Hair follicle dermal papilla cell (primary cell): ENCODE measurements around the gene PPP1R37. TPM values are rescaled to one million over a fixed set of nuclear protein-coding genes. Genes with fewer than 3 reads are reported as not detected.

Source experiments
- small RNA-seq: library from RNA; depleted of rRNA; stranded (forward); fragments of <200 nt; gene quantifications from one replicate; pipeline ENCODE3, GENCODE V24; 2012
- total RNA-seq: library from RNA; depleted of rRNA; stranded (reverse); fragments of >200 nt; gene quantifications from 2 replicates; pipeline ENCODE4 v1.2.3, GENCODE V29; 2012

Gene PPP1R37, protein sequence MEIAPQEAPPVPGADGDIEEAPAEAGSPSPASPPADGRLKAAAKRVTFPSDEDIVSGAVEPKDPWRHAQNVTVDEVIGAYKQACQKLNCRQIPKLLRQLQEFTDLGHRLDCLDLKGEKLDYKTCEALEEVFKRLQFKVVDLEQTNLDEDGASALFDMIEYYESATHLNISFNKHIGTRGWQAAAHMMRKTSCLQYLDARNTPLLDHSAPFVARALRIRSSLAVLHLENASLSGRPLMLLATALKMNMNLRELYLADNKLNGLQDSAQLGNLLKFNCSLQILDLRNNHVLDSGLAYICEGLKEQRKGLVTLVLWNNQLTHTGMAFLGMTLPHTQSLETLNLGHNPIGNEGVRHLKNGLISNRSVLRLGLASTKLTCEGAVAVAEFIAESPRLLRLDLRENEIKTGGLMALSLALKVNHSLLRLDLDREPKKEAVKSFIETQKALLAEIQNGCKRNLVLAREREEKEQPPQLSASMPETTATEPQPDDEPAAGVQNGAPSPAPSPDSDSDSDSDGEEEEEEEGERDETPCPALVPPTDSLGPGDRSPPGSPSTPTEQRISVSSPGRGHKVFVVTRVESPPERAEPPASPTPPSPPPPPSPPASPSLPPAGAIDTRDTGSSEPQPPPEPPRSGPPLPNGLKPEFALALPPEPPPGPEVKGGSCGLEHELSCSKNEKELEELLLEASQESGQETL
- total RNA-seq: 42.5 and 51.3 TPM in 2 replicates

DNA sequence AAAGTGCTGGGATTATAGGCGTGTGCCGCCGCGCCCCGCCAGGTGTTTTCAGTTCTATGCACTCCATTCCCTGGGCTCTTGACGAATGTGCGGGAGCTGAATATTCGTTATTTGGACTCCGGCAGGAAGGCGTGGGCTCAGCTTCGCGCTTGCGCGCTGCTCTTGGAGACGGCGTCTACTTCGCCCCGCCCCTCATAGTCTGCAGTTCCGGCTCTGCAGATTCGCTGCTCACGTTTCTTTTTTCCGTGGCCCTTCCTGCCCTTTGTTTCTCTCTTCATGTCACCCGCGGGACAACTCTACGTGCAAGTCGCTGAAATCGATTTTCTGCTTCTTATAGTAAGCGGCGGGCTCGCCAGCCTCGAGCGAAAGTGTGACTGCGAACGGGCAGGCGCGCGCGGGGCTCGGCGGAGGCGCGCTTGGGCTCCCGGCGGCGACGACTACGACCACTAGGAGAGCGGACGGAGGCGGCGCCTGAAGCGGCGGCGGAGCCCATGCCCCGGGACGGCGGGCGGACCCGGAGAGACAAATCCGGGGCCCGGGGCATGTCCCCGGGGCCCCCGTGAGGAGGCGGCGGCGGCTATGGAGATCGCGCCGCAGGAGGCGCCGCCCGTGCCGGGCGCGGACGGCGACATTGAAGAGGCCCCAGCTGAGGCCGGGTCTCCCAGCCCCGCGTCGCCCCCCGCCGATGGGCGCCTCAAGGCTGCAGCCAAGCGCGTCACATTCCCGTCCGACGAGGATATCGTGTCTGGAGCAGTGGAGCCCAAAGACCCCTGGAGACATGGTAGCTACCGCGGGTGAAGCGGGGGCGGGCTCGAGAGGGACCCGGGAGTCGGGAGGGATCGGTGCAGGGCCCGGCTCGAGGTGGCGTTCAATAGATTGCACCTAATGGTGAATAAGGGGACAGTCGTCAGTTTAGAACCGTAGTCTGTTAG, at the start of gene PPP1R37:
Gene PPP1R37 (plus strand): TSS at position 433 of the 932 bp plus-strand sequence. CDS start 147 bp downstream, at position 580.

DNA sequence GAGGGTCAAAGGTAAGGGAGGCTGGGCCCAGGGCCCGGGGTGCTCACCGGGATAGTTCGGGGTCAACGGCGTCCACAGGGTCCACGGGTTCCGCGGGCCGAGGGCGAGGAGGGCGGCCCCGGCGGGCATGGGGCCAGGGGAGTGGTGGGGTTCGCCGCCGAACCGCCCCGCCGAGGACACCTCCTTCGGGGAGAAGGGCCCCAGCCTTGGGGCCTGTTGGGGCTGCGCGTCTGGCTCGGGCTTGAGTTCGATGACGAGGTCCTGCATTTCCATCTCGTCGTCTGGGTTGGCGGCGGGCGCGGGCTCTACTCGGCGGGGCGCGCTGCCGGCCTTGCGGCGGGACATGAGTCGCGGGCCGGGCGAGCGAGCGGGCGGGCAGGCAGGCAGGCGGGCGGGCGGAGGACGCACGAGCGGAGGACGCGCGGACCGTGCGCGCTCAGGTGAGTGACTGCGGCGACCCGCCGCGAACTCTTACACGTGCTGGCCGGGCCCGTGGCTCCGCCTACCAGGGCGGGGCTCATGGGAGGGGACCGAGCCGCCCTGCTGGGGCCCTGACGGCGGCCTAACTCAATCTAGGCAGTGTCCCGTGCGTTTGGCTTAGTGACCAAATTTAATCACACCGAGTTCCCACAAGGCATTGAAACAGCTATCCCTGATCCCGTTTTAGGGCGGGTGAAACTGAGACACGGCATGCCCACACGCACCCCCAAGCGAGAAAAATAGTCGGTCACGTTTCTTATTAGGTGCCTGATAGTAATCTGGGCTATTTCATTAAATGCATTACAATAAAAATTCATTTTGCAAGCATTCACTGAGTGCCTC, 16.7 kb upstream of the PPP1R37 start, which contains the start of gene ZNF296:
Gene ZNF296 (minus strand): TSS at position 450 of the 822 bp plus-strand sequence. CDS start 105 bp downstream, at position 345.

DNA sequence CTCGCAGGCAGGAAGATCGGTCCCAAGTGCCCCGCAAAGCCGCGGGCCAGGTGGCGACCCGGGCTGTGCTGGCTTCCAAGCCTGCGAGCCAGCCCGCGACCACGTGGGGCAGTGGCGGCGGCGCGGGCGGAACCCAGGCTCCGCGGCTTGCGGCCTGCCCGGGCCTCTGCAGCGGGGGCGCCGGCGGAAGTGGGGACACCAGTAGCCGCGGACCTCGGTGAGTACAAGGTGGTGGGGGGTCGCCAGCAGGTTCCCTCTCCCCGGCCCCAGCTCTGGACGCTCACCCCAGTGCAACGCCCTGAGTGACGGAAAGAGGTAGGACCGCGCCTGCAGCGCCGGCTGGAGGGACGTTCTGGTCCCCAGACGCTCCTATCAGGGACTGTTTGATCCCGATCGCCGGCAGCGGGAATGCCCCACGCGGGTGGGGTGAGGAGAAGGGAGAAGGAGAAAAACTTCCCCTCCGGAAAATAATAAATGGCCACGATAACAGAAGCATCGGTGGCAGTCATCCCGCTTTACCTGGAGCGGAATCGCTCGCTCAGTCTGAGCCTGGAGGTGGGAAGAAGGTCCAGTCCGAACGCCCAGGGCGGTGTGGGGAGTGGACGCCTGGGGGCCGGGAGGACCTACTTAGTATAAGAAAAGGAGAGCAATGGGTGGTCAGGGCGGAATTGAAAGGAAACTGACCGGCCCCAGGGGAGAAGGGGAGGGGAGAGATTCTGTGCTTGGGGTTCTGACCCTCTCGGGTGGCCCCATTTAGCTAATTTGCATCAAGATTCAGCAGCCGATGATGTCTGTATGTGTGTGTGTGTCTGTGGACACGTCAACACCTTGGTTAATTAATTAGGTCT, 13.7 kb upstream of the PPP1R37 start, which contains the start of gene GEMIN7:
Gene GEMIN7 (plus strand): TSS at position 198 of the 848 bp plus-strand sequence. CDS start 10,855 bp downstream, outside the sequence.

DNA sequence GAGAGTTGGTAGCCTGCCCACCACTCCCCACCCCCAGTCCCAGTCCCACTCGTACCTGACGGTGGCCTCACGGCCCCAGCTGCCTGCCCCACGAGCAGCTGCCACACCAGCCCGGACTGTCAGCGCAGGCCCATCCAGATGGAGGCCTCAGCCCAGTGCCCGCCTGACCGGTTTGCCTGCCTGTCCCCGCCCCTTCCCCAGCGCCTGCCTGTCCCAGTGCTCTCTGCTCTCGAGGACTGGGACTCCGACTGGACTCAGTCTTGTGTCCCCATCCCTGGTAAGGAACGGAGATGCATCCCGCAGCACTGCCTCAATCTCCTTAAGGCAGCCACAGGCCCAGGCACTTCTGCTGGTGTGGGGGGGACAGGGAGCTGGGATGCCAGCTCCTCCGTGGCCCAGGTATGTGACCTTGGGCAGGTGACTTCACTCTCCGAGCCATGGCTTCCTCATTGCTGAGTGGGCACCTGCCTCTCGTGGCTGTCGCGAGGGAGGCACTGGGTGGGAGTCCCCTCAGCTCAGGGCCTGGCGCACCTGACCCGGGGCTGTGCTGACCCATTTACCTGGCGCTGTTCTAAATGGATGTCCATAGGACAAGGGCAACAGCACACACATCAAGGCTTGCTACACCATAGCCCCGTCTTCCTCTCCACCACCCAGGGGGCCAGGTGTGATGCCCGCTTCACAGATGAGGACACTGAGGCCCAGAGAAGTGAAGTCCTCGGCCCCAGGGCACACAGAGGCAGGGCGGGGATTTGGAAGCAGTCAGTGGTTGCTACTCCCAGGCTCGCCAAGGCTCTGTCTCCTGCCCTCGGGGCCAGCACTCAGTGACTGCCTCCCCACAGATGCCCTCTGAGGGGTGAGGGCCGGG, 68.1 kb downstream of the PPP1R37 start, which contains the start of gene NKPD1:
Gene NKPD1 (minus strand): TSS at position 113 of the 868 bp plus-strand sequence. CDS start 832 bp downstream, outside the sequence.

DNA sequence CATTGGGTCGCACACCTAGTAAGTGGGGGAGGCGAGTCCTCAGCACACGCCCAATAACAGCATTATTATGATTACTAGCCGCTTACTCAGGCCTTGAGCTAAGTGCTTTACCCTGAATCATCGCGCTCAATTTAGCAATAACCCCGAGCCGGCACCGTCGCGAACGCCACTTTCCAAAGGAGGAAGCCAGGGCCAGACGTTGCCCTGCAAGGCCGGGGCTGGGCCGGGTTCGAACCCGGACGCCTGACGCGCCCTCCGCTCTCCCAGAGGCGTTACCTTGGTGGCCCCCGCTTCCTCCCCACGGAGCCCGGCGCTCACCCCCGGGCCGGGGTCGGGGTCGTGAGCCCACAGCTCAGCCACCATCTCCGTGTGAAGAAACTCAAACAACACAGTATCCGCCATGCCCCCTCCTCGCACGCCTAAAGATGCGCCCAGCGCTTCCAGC, 84.9 kb downstream of the PPP1R37 start, which contains the start of gene TRAPPC6A:
Gene TRAPPC6A (minus strand): TSS at position 421 of the 445 bp plus-strand sequence. CDS start 19 bp downstream, at position 402.

DNA sequence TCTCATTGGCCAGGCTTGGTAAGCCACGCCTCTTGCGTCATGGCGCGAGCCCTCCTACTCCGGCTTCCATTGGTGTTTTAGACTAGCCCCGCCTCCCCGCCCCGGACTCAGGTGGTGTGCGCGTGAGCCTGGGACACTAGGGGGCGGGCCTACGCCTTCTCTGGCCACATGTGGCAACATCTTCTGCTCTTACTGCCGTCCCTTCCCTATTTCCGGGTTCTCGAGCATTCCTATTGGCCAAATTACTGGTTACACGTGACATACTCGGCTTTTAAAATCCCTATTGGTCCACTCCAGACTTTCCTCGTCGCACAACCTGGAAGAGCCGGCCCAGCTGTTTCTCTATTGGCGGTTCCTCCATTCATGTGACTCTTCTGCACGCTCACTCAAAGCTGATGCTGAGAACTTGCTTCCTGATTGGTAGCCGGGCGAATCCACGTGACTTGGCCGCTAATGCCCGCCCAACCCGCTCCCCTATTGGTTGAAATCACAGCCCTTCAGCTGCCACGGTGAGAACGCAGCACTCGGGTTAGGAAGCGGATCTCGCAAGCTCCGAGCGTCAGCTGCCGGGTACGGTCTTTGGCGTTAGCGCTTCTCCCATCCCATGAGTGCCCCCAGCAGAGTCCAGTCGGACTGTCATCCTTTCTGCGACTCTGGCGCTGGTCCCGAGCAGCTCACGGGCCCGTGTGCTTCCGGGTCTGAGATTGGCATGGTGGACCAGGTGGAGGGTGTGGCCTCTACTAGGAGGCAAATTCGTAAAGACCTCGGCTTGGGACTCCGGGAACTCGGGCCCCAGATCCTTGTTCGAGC, 85.5 kb downstream of the PPP1R37 start, which contains the start of gene BLOC1S3:
Gene BLOC1S3 (plus strand): TSS at position 523 of the 810 bp plus-strand sequence. CDS start 513 bp downstream, outside the sequence.

Small RNA genes lying within 50 kb of the gene (small RNA-seq; reads per million reads assigned to genes)
- gene RNU6-611P: not detected

Other genes with a start within 250 kb of the PPP1R37 start
- gene NECTIN2, start 246.9 kb upstream of the PPP1R37 start, total RNA-seq: 53.2 and 53.7 TPM in 2 replicates
- 34.2 and 41.9 TPM in 2 replicates for gene TOMM40, start 201.9 kb upstream of the PPP1R37 start, total RNA-seq
- gene APOE, start 187.4 kb upstream of the PPP1R37 start, total RNA-seq: 2.3 TPM in 2 replicates
- not detected in 2 replicates for gene APOC1, start 178.6 kb upstream of the PPP1R37 start, total RNA-seq
- not detected in 2 replicates for gene APOC4, start 150.9 kb upstream of the PPP1R37 start, total RNA-seq
- not detected in 2 replicates for gene APOC2, start 147.1 kb upstream of the PPP1R37 start, total RNA-seq
- gene CLPTM1, start 137.8 kb upstream of the PPP1R37 start, total RNA-seq: 39.6 and 40.7 TPM in 2 replicates
- 12.1 and 13.5 TPM in 2 replicates for gene RELB, start 91.7 kb upstream of the PPP1R37 start, total RNA-seq
- gene CLASRP, start 54.1 kb upstream of the PPP1R37 start, total RNA-seq: 20.9 and 33.2 TPM in 2 replicates
- 0.32 and 0.36 TPM in 2 replicates for gene ZNF296, start 16.7 kb upstream of the PPP1R37 start, total RNA-seq
- 14.9 and 15.4 TPM in 2 replicates for gene GEMIN7, start 13.9 kb upstream of the PPP1R37 start, total RNA-seq
- not detected in 2 replicates for gene NKPD1, start 67.8 kb downstream of the PPP1R37 start, total RNA-seq
- 9.4 and 15.4 TPM in 2 replicates for gene TRAPPC6A, start 85.1 kb downstream of the PPP1R37 start, total RNA-seq
- gene BLOC1S3, start 85.6 kb downstream of the PPP1R37 start, total RNA-seq: 7.2 and 7.6 TPM in 2 replicates
- gene EXOC3L2, start 152.2 kb downstream of the PPP1R37 start, total RNA-seq: not detected in 2 replicates
- gene MARK4, start 158.1 kb downstream of the PPP1R37 start, total RNA-seq: 18.6 and 23.5 TPM in 2 replicates
- not detected in 2 replicates for gene CKM, start 229.7 kb downstream of the PPP1R37 start, total RNA-seq
- gene KLC3, start 247.6 kb downstream of the PPP1R37 start, total RNA-seq: 0.32 TPM in 1 of 2 replicates, not detected in the other